A549 treated with Hydrocortisone at 1 μM for 4 hours (cell line): ENCODE data around the gene ATP5F1B. TPM values are rescaled to one million over a fixed set of nuclear protein-coding genes. Genes with fewer than 3 reads are reported as not detected.

Experiments
- total RNA-seq: library from RNA; stranded (reverse); fragments of 200-300 nt; extraction: Qiagen RNA extraction; gene quantifications from 5 replicates; pipeline ENCODE4 v1.2.3, GENCODE V29; 2022

The ATP5F1B gene
- total RNA-seq = 875 to 961 TPM (median 909 TPM) in 5 replicates

GRCh38 chr12:56645717-56646446 is at the start of gene ATP5F1B:
TSS of gene ATP5F1B (minus strand) at chr12:56645984. CDS start at chr12:56645963, 21 bp downstream.

GRCh38 chr12:56688129-56688845 is 42.5 kb upstream of the ATP5F1B start, which contains the start of gene PTGES3:
TSS of gene PTGES3 (minus strand) at chr12:56688284. CDS start at chr12:56687999, 285 bp downstream.

GRCh38 chr12:56630180-56630632 is 15.6 kb downstream of the ATP5F1B start, which contains the start of gene BAZ2A:
TSS of gene BAZ2A (minus strand) at chr12:56630326. CDS start at chr12:56617530, 12,796 bp downstream.

Other genes with a start within 250 kb of the ATP5F1B start
- gene TIMELESS, start 196.6 kb downstream of the ATP5F1B start, total RNA-seq = 33.4 to 38.2 TPM (median 36.3 TPM) in 5 replicates
- 0.10 to 0.22 TPM (median 0.20 TPM) in 3 of 5 replicates, not detected in the others for gene MIP, start 191.3 kb downstream of the ATP5F1B start, total RNA-seq
- gene SPRYD4, start 177.4 kb downstream of the ATP5F1B start, total RNA-seq = 1.7 to 2.1 TPM (median 1.9 TPM) in 5 replicates
- 0.13 to 0.31 TPM (median 0.21 TPM) in 5 replicates for gene GLS2, start 157.8 kb downstream of the ATP5F1B start, total RNA-seq
- gene RBMS2, start 124.2 kb downstream of the ATP5F1B start, total RNA-seq = 9.1 to 12.2 TPM (median 11.0 TPM) in 5 replicates
- 26.6 to 44.1 TPM (median 39.4 TPM) in 5 replicates for gene BAZ2A, start 15.7 kb downstream of the ATP5F1B start, total RNA-seq
- 350 to 444 TPM (median 376 TPM) in 5 replicates for gene PTGES3, start 42.3 kb upstream of the ATP5F1B start, total RNA-seq
- gene NACA, start 79.3 kb upstream of the ATP5F1B start, total RNA-seq = 1,471 to 1,612 TPM (median 1,521 TPM) in 5 replicates
- gene PRIM1, start 106.3 kb upstream of the ATP5F1B start, total RNA-seq = 23.7 to 32.4 TPM (median 25.2 TPM) in 5 replicates
- gene HSD17B6, start 117.3 kb upstream of the ATP5F1B start, total RNA-seq = 0.82 to 1.6 TPM (median 1.1 TPM) in 5 replicates